WTC11 (cell line): Measurements from ENCODE around the gene STIM2. TPM values are rescaled to one million over a fixed set of nuclear protein-coding genes. Genes with fewer than 3 reads are reported as not detected.

Source experiments
- ATAC-seq: fragments of 200-7000 bp; cut with Tn5 transposase; 2 replicates; pipeline ENCODE4 v1.10.0; 2021; ENCODE audit warnings: mild to moderate bottlenecking, moderate library complexity
- CTCF ChIA-PET: fragments of 300-600 bp; sonication (Branson Sonifier 250); formaldehyde crosslinking; loops from one replicate; lab custom pipeline; 2021; ENCODE audit warnings: antibody characterized with exemption; lab: Charles Lee
- POLR2A ChIA-PET: fragments of 350-600 bp; sonication (Branson Sonifier 250); formaldehyde crosslinking; loops from one replicate; lab custom pipeline; 2021; ENCODE audit warnings: antibody characterized with exemption; lab: Charles Lee
- DNase-seq: peaks from one replicate; pipeline ENCODE4 v3.0.0; 2021; ENCODE audit warnings: low spot score
- H3K27ac Mint-ChIP-seq: 2 replicates; pipeline ENCODE4 v1.8.0; 2021; ENCODE audit warnings: mixed read lengths
- H3K27me3 Mint-ChIP-seq: 2 replicates; pipeline ENCODE4 v1.8.0; 2021; ENCODE audit warnings: low read depth, mild to moderate bottlenecking, moderate library complexity, mixed read lengths
- H3K36me3 Mint-ChIP-seq: 2 replicates; pipeline ENCODE4 v1.8.0; 2021; ENCODE audit warnings: mixed read lengths
- H3K4me1 Mint-ChIP-seq: 2 replicates; pipeline ENCODE4 v1.8.0; 2022; ENCODE audit warnings: mixed read lengths
- H3K4me3 Mint-ChIP-seq: 2 replicates; pipeline ENCODE4 v1.8.0; 2021; ENCODE audit warnings: mild to moderate bottlenecking, moderate library complexity, mixed read lengths
- H3K9me3 Mint-ChIP-seq: 2 replicates; pipeline ENCODE4 v1.8.0; 2021; ENCODE audit warnings: mixed read lengths
- CREB1 ChIP-seq: sonication (generic); formaldehyde crosslinking; IDR thresholded peaks from 2 replicates; pipeline ENCODE4 v1.8.0; 2023; ENCODE audit warnings: mild to moderate bottlenecking, missing genetic modification reagents
- ESRRA ChIP-seq: sonication (generic); formaldehyde crosslinking; IDR thresholded peaks from 2 replicates; pipeline ENCODE4 v1.8.1; 2022; ENCODE audit warnings: mild to moderate bottlenecking, missing genetic modification reagents, borderline replicate concordance
- GABPB1 ChIP-seq: sonication (generic); formaldehyde crosslinking; IDR thresholded peaks from 2 replicates; pipeline ENCODE4 v1.8.1; 2023; ENCODE audit warnings: mild to moderate bottlenecking, missing genetic modification reagents
- GTF2I ChIP-seq: fragments of 250-450 bp; sonication (Bioruptor Pico); conservative IDR thresholded peaks from 2 replicates; pipeline ENCODE4 v1.4.0; 2021; ENCODE audit warnings: mild to moderate bottlenecking
- HMGA2 ChIP-seq: fragments of 250-450 bp; sonication (Bioruptor Pico); IDR thresholded peaks from 2 replicates; pipeline ENCODE4 v1.4.0; 2021; ENCODE audit warnings: mild to moderate bottlenecking, moderate library complexity
- MXD4 ChIP-seq: fragments of 250-450 bp; sonication (Bioruptor Pico); IDR thresholded peaks from 2 replicates; pipeline ENCODE4 v1.8.0; 2021; ENCODE audit warnings: mild to moderate bottlenecking, moderate library complexity, borderline replicate concordance
- OVOL2 ChIP-seq: fragments of 250-450 bp; sonication (Bioruptor Pico); IDR thresholded peaks from 2 replicates; pipeline ENCODE4 v1.9.0; 2021; ENCODE audit warnings: mild to moderate bottlenecking, borderline replicate concordance
- SMAD3 ChIP-seq: sonication (generic); formaldehyde crosslinking; IDR thresholded peaks from 2 replicates; pipeline ENCODE4 v1.8.0; 2022; ENCODE audit warnings: missing genetic modification reagents, mild to moderate bottlenecking, borderline replicate concordance
- TP53 ChIP-seq: sonication (generic); formaldehyde crosslinking; IDR thresholded peaks from 2 replicates; pipeline ENCODE4 v1.8.1; 2023; ENCODE audit warnings: mild to moderate bottlenecking, missing genetic modification reagents
- ZNF138 ChIP-seq: sonication (generic); formaldehyde crosslinking; conservative IDR thresholded peaks from 2 replicates; pipeline ENCODE4 v1.8.1; 2022; ENCODE audit warnings: mild to moderate bottlenecking, moderate library complexity, missing genetic modification reagents
- ZNF317 ChIP-seq: sonication (generic); formaldehyde crosslinking; IDR thresholded peaks from 2 replicates; pipeline ENCODE4 v1.8.1; 2023; ENCODE audit warnings: low read depth, mild to moderate bottlenecking, moderate library complexity, missing genetic modification reagents, borderline replicate concordance
- ZNF416 ChIP-seq: fragments of 250-450 bp; sonication (Bioruptor Pico); IDR thresholded peaks from 2 replicates; pipeline ENCODE4 v1.9.0; 2021; ENCODE audit warnings: mild to moderate bottlenecking, inconsistent platforms
- total RNA-seq: library from RNA; stranded (reverse); gene quantifications from 3 replicates; pipeline ENCODE4 v1.2.3, GENCODE V29; 2021
- TF ChIP-seq, protein P1 (sequence below): fragments of 200-600 bp; IDR thresholded peaks from 2 replicates; pipeline ENCODE4 v1.8.0; 2022; ENCODE audit warnings: antibody characterized with exemption
- TF ChIP-seq, protein P2 (sequence below): sonication (generic); formaldehyde crosslinking; conservative IDR thresholded peaks from 2 replicates; pipeline ENCODE4 v1.8.1; 2023; ENCODE audit warnings: mild to moderate bottlenecking, low read depth, missing genetic modification reagents, moderate library complexity
- TF ChIP-seq, protein P3 (sequence below): sonication (generic); formaldehyde crosslinking; IDR thresholded peaks from 2 replicates; pipeline ENCODE4 v1.8.1; 2022; ENCODE audit warnings: low read depth, mild to moderate bottlenecking, moderate library complexity, missing genetic modification reagents, borderline replicate concordance
- TF ChIP-seq, protein P4 (sequence below): sonication (generic); formaldehyde crosslinking; IDR thresholded peaks from 2 replicates; pipeline ENCODE4 v1.8.1; 2023; ENCODE audit warnings: mild to moderate bottlenecking, moderate library complexity, missing genetic modification reagents
- TF ChIP-seq, protein P5 (sequence below): sonication (generic); formaldehyde crosslinking; IDR thresholded peaks from 2 replicates; pipeline ENCODE4 v1.8.0; 2023; ENCODE audit warnings: mild to moderate bottlenecking, missing genetic modification reagents
- TF ChIP-seq, protein P6 (sequence below): fragments of 250-450 bp; sonication (Bioruptor Pico); conservative IDR thresholded peaks from 2 replicates; pipeline ENCODE4 v1.9.0; 2021; ENCODE audit warnings: mild to moderate bottlenecking

STIM2 gene
- total RNA-seq, 1 experiment from 2014 or later = 22.4 TPM

DNA sequence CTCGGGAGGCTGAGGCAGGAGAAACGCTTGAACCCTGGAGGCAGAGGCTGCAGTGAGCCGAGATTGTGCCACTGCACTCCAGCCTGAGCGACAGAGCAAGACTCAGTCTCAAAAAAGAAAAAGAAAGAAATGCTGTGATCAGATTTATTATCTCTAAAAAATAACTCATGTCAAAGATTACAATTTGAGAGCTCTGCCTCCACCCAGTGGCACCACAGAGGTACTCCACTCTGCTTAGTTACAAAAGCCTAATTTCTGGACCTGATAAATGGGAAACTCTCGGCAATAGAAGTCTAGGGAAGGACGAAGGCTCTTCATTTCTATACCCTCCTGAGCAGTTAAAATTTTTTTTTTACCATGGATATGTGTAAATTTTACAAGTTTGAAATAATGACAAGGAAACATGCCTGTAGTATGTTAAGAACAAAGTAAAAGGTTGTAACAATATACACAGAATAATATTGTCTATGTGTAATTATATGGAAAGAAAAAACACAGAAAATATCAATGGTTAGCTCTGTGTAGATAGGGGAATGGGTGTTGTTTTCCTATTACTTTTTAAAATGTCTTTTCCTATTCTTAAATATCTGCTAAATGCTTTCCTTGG lies 149.8 kb downstream of the STIM2 start:
- DNase-seq (peak; percentile 47), ATAC-seq (peak; percentile 84)
- Mint-ChIP-seq H3K27ac (no peak overlapping the region), H3K9me3 (no peaks in the 10 kb centered on the region), H3K4me1 (no peaks in the 10 kb centered on the region), H3K36me3 (no peaks in the 10 kb centered on the region), H3K4me3 (no peak overlapping the region), H3K27me3 (no peaks in the 10 kb centered on the region)
- TF ChIP-seq, protein P1, sequence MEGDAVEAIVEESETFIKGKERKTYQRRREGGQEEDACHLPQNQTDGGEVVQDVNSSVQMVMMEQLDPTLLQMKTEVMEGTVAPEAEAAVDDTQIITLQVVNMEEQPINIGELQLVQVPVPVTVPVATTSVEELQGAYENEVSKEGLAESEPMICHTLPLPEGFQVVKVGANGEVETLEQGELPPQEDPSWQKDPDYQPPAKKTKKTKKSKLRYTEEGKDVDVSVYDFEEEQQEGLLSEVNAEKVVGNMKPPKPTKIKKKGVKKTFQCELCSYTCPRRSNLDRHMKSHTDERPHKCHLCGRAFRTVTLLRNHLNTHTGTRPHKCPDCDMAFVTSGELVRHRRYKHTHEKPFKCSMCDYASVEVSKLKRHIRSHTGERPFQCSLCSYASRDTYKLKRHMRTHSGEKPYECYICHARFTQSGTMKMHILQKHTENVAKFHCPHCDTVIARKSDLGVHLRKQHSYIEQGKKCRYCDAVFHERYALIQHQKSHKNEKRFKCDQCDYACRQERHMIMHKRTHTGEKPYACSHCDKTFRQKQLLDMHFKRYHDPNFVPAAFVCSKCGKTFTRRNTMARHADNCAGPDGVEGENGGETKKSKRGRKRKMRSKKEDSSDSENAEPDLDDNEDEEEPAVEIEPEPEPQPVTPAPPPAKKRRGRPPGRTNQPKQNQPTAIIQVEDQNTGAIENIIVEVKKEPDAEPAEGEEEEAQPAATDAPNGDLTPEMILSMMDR = peak; percentile 65
- no peak for TF ChIP-seq ZNF317 (CRISPR knock-in tag)
- ChIA-PET CTCF (interaction anchor here (0.7 to 2.0 kb wide), 13 partner anchors 8 to 1017 kb away, joined by 3 to 9 read pairs (median 3); partner anchors contain the start of gene STIM2), POLR2A (interaction anchor here (0.6 kb wide), 1 partner anchor 949 kb away, joined by 3 read pairs; no protein-coding TSS in a partner anchor)

DNA sequence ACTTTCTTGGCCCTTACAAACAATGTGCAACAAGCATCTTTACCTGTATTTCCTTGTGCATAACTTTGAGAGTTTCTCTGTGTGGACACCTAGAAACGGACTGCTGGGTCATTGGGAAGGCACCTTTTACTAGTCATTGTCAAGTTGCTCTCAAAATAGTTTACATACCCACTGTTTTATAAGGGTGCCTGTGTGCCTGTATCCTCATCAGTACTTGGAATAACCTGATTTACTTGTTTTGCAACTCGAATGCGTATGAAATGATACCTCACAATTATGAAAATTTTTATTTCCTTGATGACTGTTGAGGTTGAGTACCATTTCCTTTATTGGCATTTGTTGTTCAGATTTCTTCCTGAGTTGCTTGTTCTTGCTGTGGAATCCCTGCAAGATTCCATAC lies 150.8 kb downstream of the STIM2 start:
- Mint-ChIP-seq H3K4me1 (peaks cover 5% of the 10 kb centered on the region), H3K9me3 (no peaks in the 10 kb centered on the region), H3K36me3 (no peaks in the 10 kb centered on the region), H3K27ac (no peak overlapping the region), H3K4me3 (no peak overlapping the region), H3K27me3 (no peaks in the 10 kb centered on the region)
- DNase-seq (no peak), ATAC-seq (no peak)
- TF ChIP-seq, protein P2, sequence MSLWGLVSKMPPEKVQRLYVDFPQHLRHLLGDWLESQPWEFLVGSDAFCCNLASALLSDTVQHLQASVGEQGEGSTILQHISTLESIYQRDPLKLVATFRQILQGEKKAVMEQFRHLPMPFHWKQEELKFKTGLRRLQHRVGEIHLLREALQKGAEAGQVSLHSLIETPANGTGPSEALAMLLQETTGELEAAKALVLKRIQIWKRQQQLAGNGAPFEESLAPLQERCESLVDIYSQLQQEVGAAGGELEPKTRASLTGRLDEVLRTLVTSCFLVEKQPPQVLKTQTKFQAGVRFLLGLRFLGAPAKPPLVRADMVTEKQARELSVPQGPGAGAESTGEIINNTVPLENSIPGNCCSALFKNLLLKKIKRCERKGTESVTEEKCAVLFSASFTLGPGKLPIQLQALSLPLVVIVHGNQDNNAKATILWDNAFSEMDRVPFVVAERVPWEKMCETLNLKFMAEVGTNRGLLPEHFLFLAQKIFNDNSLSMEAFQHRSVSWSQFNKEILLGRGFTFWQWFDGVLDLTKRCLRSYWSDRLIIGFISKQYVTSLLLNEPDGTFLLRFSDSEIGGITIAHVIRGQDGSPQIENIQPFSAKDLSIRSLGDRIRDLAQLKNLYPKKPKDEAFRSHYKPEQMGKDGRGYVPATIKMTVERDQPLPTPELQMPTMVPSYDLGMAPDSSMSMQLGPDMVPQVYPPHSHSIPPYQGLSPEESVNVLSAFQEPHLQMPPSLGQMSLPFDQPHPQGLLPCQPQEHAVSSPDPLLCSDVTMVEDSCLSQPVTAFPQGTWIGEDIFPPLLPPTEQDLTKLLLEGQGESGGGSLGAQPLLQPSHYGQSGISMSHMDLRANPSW (CRISPR knock-in tag) = no peak
- TF ChIP-seq, protein P3, sequence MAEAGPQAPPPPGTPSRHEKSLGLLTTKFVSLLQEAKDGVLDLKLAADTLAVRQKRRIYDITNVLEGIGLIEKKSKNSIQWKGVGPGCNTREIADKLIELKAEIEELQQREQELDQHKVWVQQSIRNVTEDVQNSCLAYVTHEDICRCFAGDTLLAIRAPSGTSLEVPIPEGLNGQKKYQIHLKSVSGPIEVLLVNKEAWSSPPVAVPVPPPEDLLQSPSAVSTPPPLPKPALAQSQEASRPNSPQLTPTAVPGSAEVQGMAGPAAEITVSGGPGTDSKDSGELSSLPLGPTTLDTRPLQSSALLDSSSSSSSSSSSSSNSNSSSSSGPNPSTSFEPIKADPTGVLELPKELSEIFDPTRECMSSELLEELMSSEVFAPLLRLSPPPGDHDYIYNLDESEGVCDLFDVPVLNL (CRISPR knock-in tag) = no peak
- TF ChIP-seq MXD4 (CRISPR knock-in tag) = no peak
- no peak for TF ChIP-seq ZNF317 (CRISPR knock-in tag)
- TF ChIP-seq, protein P4, sequence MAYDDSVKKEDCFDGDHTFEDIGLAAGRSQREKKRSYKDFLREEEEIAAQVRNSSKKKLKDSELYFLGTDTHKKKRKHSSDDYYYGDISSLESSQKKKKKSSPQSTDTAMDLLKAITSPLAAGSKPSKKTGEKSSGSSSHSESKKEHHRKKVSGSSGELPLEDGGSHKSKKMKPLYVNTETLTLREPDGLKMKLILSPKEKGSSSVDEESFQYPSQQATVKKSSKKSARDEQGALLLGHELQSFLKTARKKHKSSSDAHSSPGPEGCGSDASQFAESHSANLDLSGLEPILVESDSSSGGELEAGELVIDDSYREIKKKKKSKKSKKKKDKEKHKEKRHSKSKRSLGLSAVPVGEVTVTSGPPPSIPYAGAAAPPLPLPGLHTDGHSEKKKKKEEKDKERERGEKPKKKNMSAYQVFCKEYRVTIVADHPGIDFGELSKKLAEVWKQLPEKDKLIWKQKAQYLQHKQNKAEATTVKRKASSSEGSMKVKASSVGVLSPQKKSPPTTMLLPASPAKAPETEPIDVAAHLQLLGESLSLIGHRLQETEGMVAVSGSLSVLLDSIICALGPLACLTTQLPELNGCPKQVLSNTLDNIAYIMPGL (CRISPR knock-in tag) = no peak
- TF ChIP-seq, protein P5, sequence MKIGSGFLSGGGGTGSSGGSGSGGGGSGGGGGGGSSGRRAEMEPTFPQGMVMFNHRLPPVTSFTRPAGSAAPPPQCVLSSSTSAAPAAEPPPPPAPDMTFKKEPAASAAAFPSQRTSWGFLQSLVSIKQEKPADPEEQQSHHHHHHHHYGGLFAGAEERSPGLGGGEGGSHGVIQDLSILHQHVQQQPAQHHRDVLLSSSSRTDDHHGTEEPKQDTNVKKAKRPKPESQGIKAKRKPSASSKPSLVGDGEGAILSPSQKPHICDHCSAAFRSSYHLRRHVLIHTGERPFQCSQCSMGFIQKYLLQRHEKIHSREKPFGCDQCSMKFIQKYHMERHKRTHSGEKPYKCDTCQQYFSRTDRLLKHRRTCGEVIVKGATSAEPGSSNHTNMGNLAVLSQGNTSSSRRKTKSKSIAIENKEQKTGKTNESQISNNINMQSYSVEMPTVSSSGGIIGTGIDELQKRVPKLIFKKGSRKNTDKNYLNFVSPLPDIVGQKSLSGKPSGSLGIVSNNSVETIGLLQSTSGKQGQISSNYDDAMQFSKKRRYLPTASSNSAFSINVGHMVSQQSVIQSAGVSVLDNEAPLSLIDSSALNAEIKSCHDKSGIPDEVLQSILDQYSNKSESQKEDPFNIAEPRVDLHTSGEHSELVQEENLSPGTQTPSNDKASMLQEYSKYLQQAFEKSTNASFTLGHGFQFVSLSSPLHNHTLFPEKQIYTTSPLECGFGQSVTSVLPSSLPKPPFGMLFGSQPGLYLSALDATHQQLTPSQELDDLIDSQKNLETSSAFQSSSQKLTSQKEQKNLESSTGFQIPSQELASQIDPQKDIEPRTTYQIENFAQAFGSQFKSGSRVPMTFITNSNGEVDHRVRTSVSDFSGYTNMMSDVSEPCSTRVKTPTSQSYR (CRISPR knock-in tag) = no peak
- no peak for TF ChIP-seq ESRRA (CRISPR knock-in tag)
- no peak for TF ChIP-seq ZNF416
- TF ChIP-seq HMGA2 (CRISPR knock-in tag) = no peak
- no peak for TF ChIP-seq SMAD3
- TF ChIP-seq, protein P6, sequence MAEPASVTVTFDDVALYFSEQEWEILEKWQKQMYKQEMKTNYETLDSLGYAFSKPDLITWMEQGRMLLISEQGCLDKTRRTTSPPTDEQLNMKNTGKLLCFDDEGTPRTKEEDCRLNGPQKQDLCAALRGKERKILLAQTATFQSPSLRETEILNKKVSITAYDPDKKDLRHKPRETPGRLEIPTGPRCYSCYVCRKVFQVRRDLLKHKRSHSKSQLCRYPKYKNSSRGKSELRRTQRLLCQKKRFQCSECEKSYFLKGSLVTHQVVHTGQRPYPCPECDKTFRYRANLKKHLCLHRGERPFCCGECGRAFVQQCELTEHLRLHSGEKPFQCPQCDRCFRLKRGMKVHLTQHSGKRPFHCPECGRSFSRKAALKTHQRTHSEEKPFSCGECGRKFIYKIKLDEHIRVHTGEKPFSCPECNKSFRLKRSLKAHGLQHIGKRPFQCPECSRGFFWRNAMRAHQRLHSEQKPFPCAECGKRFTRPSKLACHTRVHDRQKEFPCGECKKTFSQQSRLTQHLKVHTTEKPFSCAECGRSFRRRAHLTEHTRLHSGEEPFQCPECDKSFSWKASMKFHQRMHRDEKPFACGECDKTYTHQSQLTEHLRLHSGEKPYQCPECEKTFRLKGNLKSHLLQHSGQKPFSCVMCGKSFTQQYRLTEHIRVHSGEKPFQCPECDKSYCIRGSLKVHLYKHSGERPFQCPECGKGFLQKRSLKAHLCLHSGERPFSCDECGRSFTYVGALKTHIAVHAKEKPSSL (CRISPR knock-in tag) = no peak
- TF ChIP-seq GTF2I (CRISPR knock-in tag) = no peak
- TF ChIP-seq ZNF138 (CRISPR knock-in tag) = no peak
- TF ChIP-seq TP53 (CRISPR knock-in tag) = no peak
- TF ChIP-seq CREB1 (CRISPR knock-in tag) = no peak
- no peak for TF ChIP-seq OVOL2 (CRISPR knock-in tag)
- TF ChIP-seq GABPB1 = no peak
- POLR2A ChIA-PET = no interaction called here
- CTCF ChIA-PET = no interaction called here
